GM21515 (cell line): ENCODE measurements around the gene RPS19.

Experiments used
- ATAC-seq: cut with Tn5 transposase; IDR thresholded peaks from one replicate; pipeline ENCODE4 v1.9.1; 2021; ENCODE audit not compliant: unreplicated experiment

RPS19 gene

GRCh38 chr19:41877916-41878905 lies 18.2 kb downstream of the RPS19 start:
- ATAC-seq = no peak

- no peak for ATAC-seq
These were observed 19.0 kb downstream of the RPS19 start for GRCh38 chr19:41879080-41879479.

- ATAC-seq = no peak
These were observed 19.7 kb downstream of the RPS19 start for GRCh38 chr19:41879670-41880328.

- ATAC-seq = no peak
These were observed 20.3 kb downstream of the RPS19 start for GRCh38 chr19:41880329-41880708.

GRCh38 chr19:41882568-41883462 lies 22.8 kb downstream of the RPS19 start, which contains the start of gene ARHGEF1:
TSS of gene ARHGEF1 (plus strand) at chr19:41883184. CDS start at chr19:41888083, 4,899 bp downstream.
- ATAC-seq = no peak

- no peak for ATAC-seq
These were observed 23.4 kb downstream of the RPS19 start for GRCh38 chr19:41883463-41883820.

- ATAC-seq = peak; percentile 72
These were observed 24.0 kb downstream of the RPS19 start for GRCh38 chr19:41883821-41884733.

- ATAC-seq = no peak
These were observed 27.0 kb downstream of the RPS19 start for GRCh38 chr19:41886761-41887710.

GRCh38 chr19:41887711-41888382 lies 27.8 kb downstream of the RPS19 start:
- ATAC-seq = no peak

GRCh38 chr19:41888926-41889325 lies 28.9 kb downstream of the RPS19 start:
- ATAC-seq = no peak

GRCh38 chr19:41889896-41890295 lies 29.8 kb downstream of the RPS19 start:
- ATAC-seq = no peak

- no peak for ATAC-seq
These were observed 30.9 kb downstream of the RPS19 start for GRCh38 chr19:41890936-41891335.

GRCh38 chr19:41892173-41892902 lies 32.3 kb downstream of the RPS19 start:
- no peak for ATAC-seq

GRCh38 chr19:41893899-41894298 lies 33.8 kb downstream of the RPS19 start:
- ATAC-seq = no peak

- no peak for ATAC-seq
These were observed 34.3 kb downstream of the RPS19 start for GRCh38 chr19:41894350-41894749.

GRCh38 chr19:41895745-41896580 lies 35.9 kb downstream of the RPS19 start:
- ATAC-seq = no peak

- ATAC-seq = no peak
These were observed 36.5 kb downstream of the RPS19 start for GRCh38 chr19:41896581-41896942.
